Activated CD4-positive, alpha-beta T cell treated with anti-CD3 and anti-CD28 coated beads for 24 hours (primary cell): Measurements from ENCODE around the gene SAFB.
A peak's percentile ranks its signal among the peaks of the same experiment; 100 is the strongest.

Experiments used
- DNase-seq, 2 donors: peaks; one replicate each; pipeline ENCODE4 v3.0.0-alpha.2; 2020; ENCODE audit warnings: low read depth in 2 of 2

SAFB gene

DNA sequence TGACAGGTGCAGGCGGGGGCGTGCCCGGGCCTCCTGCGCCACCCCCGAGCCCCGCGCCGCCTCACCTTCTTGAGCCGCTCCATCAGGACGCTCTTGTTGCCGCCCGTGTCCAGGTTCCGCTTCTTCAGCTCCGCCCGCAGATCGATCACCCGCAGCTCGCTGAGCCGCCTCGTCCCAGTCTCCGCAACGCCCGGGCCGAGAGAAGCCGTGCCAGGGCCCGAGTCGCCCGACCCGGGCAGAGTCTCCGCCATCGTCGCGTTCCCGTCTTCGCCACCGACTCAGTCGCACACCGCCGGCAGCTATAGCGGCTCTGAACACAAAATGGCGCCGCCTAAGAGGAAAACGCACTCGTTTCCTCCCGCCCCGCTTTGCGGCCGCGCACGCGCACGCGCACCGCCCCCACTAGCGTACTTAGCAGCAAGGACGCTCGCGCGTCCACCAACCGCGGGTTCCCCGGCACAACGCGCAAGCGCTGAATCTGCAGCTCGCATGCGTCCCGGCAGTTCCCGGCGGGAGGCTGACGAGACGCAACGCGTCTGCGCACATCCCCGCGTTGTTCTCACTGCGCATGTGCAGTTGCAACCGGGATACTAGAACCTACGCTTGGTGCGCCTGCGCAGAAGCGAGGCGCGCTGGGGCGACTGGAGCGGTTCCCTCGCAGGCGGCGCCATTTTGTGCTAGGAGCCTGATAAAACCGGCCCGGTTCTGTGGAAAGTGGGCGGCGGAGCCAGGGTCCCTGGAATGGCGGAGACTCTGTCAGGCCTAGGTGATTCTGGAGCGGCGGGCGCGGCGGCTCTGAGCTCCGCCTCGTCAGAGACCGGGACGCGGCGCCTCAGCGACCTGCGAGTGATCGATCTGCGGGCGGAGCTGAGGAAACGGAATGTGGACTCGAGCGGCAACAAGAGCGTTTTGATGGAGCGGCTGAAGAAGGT is at the start of gene SAFB, which contains the start of gene SAFB2:
Gene SAFB, plus strand, starts transcription at position 619 of the 932 bp plus-strand sequence. Its CDS starts 123 bp downstream, at position 742.
Gene SAFB2, minus strand, starts transcription at position 312 of the 932 bp plus-strand sequence. Its CDS starts 61 bp downstream, at position 251.
- DNase-seq: peak; percentile 98

DNA sequence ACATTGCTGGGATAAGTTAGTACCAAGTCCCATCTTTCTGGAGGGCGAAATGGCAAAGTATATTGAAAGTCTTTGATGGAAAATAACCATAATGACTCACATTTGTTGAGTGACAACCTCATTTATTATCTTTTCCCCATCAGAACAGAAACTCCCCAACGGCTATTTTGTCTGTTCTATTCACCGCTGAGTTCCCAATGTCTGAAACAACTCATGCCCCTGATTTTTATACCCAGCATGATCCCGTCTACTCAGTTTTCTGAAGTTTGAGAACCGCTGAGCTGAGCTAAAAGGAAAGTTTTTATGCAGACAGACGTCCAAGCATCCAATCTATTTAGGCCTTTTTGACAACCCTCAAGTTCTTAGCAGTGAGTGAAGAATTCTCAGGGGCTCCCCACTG is 47.3 kb upstream of the SAFB start:
- DNase-seq: no peak

DNA sequence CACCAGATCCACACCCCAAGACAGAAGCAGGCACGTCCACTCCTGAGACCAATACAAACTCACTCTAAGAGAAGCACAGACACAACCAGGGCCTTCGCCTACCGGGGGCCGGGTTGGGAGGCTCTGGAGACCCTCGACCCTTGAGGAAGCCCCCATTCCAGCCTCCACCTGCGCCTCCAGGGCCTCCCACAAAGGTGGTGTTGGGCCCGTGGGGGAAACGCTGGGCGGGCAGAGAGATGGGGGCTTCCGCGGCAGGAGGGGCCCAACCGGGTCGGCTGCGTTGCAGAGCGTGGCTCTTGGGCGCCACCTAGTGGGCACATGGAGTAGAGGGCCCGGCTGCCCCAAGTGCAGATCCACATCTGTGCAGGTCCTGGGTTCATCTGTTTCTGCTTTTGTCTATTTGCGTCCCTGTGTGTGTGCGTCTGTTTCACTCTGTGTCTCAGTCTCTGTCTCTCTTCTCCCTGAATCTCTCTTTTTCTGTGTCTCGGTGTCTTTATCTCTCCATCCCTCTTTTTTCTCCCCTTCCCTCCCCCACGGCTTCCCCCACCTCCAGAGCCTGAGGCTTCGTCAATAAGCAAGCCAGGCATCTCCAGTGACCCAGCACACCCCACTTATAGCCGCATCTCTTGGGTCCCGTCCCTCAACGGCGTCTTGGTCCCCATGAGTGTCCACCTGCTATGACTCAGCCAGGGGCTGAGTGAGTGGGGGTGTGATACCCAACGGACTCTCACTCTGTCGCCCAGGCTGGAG is 44.6 kb upstream of the SAFB start:
- peak; percentile 62 to 64 for DNase-seq

DNA sequence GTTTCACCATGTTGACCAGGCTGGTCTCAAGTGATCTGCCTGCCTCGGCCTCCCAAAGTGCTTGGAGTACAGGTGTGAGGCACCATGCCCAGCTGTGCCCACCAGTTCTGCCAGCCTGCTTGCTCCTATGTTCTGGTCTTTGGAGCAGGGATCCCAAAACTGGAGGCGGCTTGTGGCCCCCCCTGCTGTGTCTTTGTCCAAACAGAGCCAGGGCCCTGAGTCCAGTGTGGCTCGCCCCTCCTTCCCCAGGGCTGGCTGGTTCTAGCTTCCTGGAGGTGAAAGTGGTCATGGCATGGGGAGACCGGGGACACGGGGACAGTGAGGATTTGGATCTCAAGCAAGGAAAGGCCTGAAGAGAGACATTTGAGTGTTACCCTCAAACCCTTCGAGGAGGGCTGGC is 43.6 kb upstream of the SAFB start:
- no peak for DNase-seq

DNA sequence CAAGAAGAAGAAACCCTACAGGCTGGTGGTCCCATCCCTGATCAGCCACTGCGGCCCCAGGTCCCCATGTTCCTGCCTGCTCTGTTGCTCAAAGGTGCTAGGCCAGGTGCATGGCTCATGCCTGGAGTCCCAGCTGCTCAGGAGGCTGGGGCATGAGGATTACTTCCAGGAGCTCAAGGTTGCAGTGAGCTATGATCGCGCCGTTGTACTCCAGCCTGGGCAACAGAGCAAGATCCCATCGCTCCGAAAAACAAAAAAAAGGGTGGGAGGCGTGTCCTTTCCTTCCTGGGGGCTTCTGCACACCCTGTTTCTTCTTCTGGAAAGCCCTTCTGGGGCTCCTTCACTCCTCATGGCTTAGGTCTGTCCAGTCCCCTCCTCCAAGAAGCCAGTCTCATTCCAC is 43.2 kb upstream of the SAFB start:
- no peak for DNase-seq

DNA sequence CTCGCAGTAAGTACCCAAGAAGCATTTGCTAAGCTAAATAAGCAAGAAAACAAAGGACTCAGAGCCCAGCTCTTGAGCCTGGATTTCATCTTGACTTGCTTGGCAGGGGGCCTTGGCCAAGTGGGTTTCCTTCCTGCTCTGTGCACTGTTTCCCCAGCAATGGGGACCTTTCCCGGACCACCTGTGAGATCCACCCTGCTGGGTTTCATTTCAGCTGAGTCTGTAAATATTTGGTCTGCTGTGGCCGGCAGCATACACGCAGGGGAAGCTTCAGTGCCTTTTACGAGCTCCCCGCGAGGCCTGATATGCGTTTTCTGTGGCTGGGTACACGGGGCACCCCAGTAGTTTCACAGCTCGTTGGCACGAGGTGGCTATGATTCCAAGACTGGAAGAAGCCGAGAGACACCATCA is 42.7 kb upstream of the SAFB start:
- DNase-seq: no peak

DNA sequence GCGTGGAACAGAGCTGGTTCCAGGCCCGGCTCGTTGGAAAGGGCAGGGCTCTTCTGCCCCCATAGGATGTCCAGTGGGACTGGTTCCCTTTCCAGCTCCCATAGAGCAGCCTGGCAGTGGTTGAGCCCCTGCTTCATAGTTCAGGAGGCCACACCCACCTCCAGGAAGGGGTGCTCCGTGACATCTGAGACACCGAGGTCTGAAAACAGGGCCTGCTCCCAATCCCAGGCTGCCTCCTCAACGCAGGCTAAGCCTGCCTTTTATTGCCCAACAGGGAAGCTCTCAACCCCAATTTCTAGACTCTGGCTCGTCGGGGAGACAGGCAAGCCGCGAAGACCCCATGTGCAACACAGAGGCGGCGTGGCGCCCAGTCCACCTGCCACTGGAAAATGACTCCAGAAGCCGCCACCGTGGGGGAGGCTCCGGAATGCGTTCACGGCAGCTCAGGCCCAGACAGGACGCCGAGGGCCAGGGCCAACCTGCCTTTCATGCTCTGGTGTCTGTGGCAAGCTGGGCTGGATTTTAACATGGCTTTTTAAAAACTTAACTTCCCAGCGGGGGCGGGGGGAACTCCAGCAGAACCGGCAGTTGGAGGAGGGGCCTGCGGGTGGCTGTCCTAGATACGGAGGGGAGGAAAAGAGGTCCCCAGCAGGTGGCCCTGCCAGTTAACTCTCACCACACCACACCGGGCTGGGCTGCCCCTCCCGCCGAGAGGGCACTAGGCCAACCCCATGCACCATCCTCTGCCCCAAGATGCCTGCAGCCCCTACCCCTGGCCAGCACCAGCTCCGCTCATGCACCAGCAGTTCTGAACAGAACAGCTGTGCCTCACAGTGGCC is 37.2 kb upstream of the SAFB start:
- DNase-seq: peak; percentile 35 to 43

DNA sequence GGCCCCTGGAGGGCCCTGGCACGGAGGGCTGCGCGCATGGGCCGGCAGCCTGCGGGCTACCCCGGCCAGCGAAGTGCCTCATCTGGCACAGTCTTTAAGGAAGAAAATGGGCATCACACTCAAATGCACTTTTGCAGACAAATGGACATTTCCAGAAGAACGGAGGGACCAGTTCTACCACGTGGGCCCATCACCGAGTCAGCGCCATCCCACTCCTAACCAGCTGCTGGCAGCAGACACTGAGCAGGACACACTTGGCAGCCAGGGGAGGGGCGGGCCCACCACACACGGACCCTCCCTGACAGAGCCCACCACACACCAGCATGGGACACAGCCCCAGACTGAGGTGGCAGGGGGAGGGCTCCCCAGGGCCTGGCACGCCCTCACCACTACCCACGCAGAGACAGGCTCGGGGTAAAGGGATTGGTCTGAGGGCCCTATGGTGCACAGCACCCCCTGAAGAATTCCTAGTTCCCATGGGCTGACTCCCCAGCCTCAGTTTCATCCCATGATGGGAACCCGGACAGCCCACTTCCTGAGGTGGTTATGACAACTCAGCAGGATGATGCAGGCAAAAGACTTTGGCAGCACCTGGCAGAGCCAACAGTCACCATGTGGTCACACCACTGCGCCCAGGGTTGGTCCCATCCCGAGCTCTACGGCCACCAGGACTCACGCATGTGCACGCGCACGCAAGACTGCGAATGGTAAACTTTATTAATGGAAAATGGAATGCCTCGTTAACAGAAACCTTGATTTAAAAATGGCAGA is 36.4 kb upstream of the SAFB start:
- no peak for DNase-seq

DNA sequence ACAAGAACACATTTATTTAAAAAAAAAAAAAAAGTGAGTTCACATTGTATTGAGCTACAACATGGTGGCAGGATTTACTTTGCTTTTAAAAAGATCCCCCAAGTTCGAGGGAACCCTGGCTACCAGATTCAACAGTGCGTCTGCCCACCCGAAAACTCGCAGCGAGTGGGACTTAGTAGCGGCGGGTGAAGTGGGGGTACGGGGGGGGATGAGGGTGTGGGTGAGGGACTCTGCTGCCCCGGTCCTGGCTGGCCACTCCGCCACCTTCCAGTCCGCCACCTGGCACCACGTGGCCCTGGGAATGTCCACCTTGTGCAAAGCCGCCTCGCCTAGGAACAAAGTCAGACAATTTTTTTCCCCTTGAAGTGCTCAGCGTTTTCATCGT is 35.8 kb upstream of the SAFB start:
- no peak for DNase-seq

DNA sequence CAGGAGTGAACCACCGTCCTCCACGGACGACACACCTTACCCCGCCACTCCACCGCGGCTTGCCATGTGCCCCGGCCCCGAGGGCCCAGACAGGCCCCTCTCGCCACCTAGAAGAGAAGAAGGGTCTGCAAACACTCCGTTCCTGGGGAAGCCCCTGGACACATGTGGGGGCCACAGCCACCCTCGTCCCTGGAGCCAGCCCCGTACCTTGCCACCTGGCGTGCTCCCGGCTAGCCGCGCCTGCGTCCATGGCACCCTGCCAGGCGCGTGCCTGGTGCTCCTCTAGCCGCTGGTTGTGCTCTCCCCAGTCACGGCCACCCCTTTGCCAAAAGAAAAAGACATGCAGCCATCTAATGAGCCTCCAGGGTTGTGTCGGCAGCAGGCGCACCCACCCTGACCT is 35.2 kb upstream of the SAFB start:
- no peak for DNase-seq

DNA sequence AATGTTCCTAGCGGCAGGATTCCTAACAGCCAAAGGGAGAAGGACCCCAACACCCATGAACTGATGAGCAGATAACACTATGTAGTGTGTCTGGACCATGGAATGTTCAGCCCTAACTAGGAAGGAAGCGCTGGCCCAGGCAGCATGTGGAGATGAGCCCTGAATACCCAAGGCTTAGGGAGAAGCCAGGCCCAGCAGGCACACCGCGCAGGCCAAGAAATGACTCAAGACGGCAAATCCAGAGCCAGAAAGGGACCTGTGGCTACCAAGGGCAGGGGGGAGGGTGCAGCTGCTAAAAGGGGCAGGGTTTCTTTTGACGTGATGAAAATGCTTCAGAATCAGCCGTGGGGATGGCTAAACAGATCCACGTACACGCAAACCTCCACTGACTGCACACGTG is 34.4 kb upstream of the SAFB start:
- no peak for DNase-seq

DNA sequence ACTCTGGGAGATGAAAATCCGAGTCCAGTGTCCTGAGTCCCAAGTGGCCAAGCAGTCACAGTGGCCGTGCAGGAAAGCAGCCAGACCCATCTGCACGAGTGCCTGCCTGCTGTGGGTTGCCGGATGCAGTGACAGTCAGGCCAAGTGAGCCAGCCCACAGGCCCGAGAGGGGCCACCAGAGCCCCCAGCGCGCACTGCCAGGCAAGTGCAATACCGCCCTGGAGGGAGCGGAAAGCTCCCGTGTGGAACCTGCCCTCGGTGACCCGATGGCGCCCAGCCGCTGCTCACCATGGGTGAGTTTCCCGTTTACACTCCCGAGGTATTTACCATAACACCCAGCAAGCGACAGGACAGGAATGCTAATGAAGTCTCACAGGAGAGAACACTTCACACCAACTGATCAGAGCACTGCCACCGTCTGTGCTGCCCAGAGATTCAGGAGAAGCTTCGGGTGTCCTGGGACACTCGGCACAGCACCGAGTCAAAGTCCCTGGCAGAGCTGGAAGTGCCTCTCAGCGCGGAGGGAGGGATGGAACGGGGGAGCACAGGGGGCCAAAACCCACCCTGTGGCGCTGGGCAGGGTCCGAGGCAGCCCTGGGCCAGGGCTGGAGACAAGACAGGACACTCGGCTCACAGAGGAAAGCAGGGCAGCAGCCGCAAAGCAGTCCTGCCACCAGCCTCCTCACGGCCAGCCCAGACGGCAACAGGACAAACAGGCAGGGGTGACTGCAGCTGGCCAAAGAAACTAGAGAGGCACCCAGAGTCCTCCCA is 33.8 kb upstream of the SAFB start:
- no peak for DNase-seq

DNA sequence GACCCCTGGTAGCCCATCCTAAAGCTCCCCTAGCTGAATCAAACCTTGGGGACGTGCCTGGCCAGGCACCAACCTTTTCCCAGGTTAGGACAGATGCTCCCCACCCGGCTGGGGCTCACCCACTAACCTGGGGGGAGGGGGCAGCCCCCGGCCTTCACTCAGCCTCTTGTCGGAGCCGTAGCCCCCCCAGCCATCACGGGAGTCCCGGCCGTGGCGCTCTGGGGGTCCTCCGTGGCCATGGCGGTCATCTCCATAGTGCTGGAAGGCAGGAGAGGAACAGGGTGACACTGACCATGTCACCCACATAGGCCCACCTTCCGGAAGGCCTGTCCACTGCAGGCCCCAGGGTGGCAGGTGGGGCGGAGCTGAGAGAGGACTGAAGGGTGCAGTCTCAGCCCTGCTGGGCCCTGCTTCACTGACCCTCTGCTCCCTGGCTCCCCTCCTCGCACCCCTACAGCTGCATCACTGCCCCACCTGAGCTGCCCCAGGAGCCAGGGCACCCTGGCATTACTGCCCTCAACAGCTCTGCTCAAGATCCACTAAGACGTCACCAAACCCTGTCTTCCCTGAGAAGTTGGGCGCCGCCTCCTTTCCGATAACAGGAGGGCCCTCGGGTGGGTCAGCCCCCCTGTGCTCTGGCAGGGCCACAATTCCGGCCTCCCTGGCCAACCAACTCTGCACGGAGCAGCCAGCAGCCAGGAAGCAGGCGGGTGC is 32.6 kb upstream of the SAFB start:
- no peak for DNase-seq

DNA sequence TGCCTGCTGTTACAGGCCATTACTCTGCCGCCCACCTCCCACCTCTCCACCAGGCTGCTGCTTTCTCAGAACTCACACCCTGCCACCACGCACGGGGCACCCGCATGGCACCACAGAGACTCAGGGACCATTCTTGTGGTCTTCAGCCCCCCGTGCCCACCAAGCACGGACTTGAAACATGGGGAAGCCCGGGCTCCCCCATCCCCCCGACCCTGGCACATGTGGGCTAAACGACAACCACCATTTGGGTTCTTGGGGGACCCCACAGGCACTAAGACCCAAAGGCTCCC is 32.1 kb upstream of the SAFB start:
- DNase-seq: no peak

DNA sequence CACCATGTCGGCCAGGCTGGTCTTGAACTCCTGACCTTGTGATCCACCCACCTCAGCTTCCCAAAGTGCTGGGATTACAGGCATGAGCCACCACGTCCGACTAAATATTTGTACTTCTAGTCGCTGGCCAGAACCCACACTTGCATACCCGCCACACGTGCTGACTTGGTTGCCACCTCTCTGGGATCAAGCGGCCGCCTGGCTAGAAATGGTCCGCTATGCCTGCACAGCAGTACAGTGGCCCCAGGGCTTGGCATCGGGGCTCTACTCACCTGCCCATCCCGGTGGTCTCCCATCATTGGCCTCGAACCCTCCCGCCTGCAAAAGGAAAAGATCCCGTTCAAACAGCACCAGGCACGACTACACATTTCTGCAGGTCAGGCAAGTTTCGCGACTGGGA is 31.4 kb upstream of the SAFB start:
- DNase-seq: no peak

DNA sequence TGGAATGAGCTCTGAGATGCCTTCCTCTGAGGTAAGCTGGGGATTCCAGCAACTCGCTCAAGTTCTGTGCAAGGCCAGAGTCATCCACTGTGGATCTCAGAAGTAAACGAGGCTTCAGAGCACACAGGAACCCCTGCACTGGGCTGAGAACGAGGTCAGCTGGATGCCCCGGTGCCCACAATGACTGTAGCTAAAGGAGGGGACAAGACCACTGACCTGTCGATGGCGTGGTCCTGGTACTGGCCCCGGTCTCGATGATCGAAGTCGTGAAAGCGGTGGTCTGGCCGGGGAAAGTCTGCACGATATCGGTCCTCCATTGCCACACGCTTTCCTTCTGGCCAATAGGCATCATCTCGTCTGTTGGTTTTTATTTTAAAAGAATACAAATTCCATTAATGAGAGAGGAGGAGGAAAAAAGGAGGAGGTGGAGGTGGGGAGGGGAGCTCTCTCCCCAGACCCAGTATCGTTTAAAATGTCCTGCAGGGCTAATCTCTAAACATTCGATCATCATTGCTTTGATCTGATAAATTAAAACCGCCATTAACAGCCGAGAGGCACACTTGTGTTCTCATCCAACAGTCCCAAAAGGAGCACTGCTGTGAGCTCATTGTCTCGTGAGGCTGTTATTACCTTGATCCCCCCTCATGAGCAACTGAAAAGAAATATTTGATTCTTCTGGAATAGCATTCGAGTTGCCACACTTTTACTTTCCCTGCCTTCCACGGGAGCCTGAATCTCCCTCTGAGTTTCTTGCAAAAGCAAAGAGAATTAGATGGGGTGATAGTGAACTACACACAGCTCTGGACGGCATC is 30.1 kb upstream of the SAFB start:
- no peak for DNase-seq

DNA sequence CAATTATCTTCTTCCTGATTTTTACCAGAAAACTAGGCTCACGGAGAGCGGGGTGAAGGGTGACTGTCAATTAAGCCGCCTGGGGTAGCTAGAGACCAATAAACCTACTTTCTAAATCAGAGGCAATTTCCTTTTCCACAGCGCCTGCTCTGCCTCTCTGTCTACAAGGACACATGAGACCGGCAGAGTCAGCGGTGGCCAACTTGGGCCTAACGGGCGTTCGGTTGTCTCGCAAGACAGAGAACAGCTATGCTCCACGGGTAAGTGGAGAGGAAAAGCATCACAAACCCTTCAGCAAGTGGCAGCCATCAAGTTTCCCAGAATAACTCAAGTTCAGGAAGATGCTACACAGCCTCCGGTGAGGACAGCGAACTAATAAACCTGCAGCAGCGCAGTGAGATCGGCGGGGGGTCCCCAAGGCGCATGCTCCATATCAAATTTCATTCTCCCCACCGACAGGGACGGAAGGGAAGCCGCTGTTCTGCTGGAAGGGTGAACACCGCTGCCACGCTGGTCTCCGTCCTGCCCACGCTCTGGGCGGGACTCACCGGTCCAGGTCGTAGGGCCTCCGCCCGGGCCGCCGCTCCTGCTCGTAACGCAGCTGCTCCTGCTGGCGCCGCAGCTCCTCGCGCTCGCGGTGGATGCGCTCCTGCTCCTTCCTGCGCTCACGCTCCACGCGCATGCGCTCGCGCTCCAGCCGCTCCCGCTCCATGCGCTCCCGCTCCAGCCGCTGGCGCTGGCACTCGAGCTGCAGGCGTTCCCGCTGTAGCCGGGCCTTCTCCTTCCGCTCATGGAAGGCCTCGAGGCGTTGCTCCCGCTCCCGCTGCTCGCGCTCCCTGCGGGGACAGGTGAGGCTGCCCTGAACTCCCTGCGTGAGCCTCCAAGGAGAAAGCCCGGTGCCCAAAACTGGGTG is 29.3 kb upstream of the SAFB start:
- DNase-seq: no peak

DNA sequence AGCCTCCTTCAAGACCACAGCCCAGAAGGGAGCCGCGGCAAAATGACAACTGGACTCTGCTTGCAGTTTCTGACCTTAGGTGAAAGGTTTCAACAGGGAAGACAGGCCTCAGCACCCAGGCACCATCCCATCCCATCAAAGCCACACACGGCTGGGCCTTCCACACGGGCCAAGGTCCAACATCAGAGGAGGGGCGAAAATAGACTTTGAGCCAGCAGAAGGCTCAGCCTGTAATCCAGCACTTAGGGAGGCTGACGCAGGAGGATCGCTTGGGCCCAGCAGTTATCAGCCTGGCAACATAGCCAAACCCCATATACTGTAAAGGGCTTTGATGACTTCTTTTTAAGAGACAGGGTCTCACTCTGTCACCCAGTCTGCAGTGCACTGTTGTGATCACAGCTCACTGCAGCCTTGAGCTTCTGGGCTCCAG is 28.3 kb upstream of the SAFB start:
- DNase-seq: no peak
